IMR-90 (cell line): ENCODE results near the gene WWC2. TPM values are rescaled to one million over a fixed set of nuclear protein-coding genes. Genes with fewer than 3 reads are reported as not detected.

ENCODE experiments used
- ATAC-seq: fragments of 200-7000 bp; cut with Tn5 transposase; 2 replicates; pipeline ENCODE4 v1.9.1; 2020; ENCODE audit warnings: low read depth, mild to moderate bottlenecking, moderate library complexity
- BruUV-seq: library from RNA; stranded (reverse); fragments of 400-500 nt; replicated peaks from 2 replicates; lab custom pipeline; 2021; lab: Mats Ljungman, UMichigan
- CTCF ChIA-PET: fragments of 300-600 bp; formaldehyde crosslinking; extraction: SDS; loops from one replicate; lab custom pipeline; 2021; ENCODE audit warnings: antibody characterized with exemption; lab: Yijun Ruan, JAX
- POLR2A ChIA-PET: fragments of 300-600 bp; sonication (Branson Sonifier 250); formaldehyde crosslinking; loops from one replicate; lab custom pipeline; 2022; ENCODE audit warnings: antibody characterized with exemption; ENCODE audit not compliant: unreplicated experiment; lab: Charles Lee
- DNase-seq: peaks from one replicate; pipeline ENCODE4 v3.0.0; 2013
- H2AFZ ChIP-seq: replicated peaks from 2 replicates; pipeline ENCODE3; 2013; ENCODE audit warnings: low read length, mild to moderate bottlenecking; ENCODE audit not compliant: poor library complexity
- H2AK5ac ChIP-seq: 2 replicates; pipeline ENCODE4 v1.6.1; 2013; ENCODE audit warnings: low read depth, low read length, inconsistent platforms
- H2AK9ac ChIP-seq: replicated peaks from 2 replicates; pipeline ENCODE3; 2013; ENCODE audit warnings: mild to moderate bottlenecking, low read depth, low read length, moderate library complexity; ENCODE audit not compliant: poor library complexity
- H2BK120ac ChIP-seq: 2 replicates; pipeline ENCODE4 v1.6.1; 2013; ENCODE audit warnings: low read depth, low read length, inconsistent platforms
- H2BK15ac ChIP-seq: 3 replicates; pipeline ENCODE4 v1.6.1; 2013; ENCODE audit warnings: low read depth, low read length, inconsistent platforms
- H2BK20ac ChIP-seq: 2 replicates; pipeline ENCODE4 v1.6.1; 2013; ENCODE audit warnings: low read depth, mild to moderate bottlenecking, inconsistent platforms, low read length, moderate library complexity
- H2BK5ac ChIP-seq: 2 replicates; pipeline ENCODE4 v1.6.1; 2013; ENCODE audit warnings: mild to moderate bottlenecking, low read depth, low read length, inconsistent platforms; ENCODE audit not compliant: poor library complexity, severe bottlenecking
- H3K14ac ChIP-seq: replicated peaks from 2 replicates; pipeline ENCODE4 v1.6.1; 2013; ENCODE audit warnings: low read depth, low read length, inconsistent platforms
- H3K18ac ChIP-seq: 2 replicates; pipeline ENCODE4 v1.6.1; 2013; ENCODE audit warnings: low read depth, low read length, control low read depth
- H3K23ac ChIP-seq: 2 replicates; pipeline ENCODE4 v1.6.1; 2013; ENCODE audit warnings: low read depth, low read length, inconsistent platforms
- H3K27ac ChIP-seq: 2 replicates; pipeline ENCODE4 v1.5.1; 2013; ENCODE audit warnings: mild to moderate bottlenecking, control low read depth, low read length; ENCODE audit not compliant: insufficient read depth
- H3K27me3 ChIP-seq: 2 replicates; pipeline ENCODE4 v1.6.1; 2013; ENCODE audit warnings: low read length; ENCODE audit not compliant: control insufficient read depth, insufficient read depth
- H3K36me3 ChIP-seq: 2 replicates; pipeline ENCODE4 v1.6.1; 2013; ENCODE audit warnings: low read length, mixed read lengths; ENCODE audit not compliant: control insufficient read depth, insufficient read depth
- H3K4ac ChIP-seq: 2 replicates; pipeline ENCODE4 v1.6.1; 2013; ENCODE audit warnings: low read depth, low read length, inconsistent platforms
- H3K4me1 ChIP-seq: 2 replicates; pipeline ENCODE4 v1.6.1; 2013; ENCODE audit warnings: low read length, mixed read lengths; ENCODE audit not compliant: control insufficient read depth, insufficient read depth
- H3K4me2 ChIP-seq: 2 replicates; pipeline ENCODE4 v1.6.1; 2013; ENCODE audit warnings: low read depth, mild to moderate bottlenecking, control low read depth, low read length, moderate library complexity
- H3K4me3 ChIP-seq: 2 replicates; pipeline ENCODE4 v1.5.1; 2013; ENCODE audit warnings: low read depth, mild to moderate bottlenecking, control low read depth, low read length, moderate library complexity; ENCODE audit not compliant: insufficient read depth
- H3K56ac ChIP-seq: 2 replicates; pipeline ENCODE4 v1.6.1; 2013; ENCODE audit warnings: low read length, inconsistent platforms; ENCODE audit not compliant: insufficient read depth; ENCODE audit errors: extremely low read depth
- H3K79me1 ChIP-seq, 2 experiments: 2 replicates each; pipeline ENCODE4 v1.6.1; 2013; ENCODE audit warnings: low read length in 2 of 2, inconsistent platforms in 1 of 2, low read depth in 1 of 2
- H3K9ac ChIP-seq: 2 replicates; pipeline ENCODE4 v1.6.1; 2013; ENCODE audit warnings: low read depth, low read length, control low read depth
- H3K9me1 ChIP-seq: 2 replicates; pipeline ENCODE4 v1.6.1; 2013; ENCODE audit warnings: low read length, inconsistent platforms; ENCODE audit not compliant: insufficient read depth
- H3K9me3 ChIP-seq: 2 replicates; pipeline ENCODE4 v1.6.1; 2013; ENCODE audit warnings: low read length; ENCODE audit not compliant: control insufficient read depth, insufficient read depth
- H4K20me1 ChIP-seq: 2 replicates; pipeline ENCODE4 v1.6.1; 2013; ENCODE audit warnings: low read length, inconsistent platforms; ENCODE audit not compliant: insufficient read depth
- H4K5ac ChIP-seq: 2 replicates; pipeline ENCODE4 v1.6.1; 2013; ENCODE audit warnings: mild to moderate bottlenecking, low read depth, low read length, control low read depth
- H4K8ac ChIP-seq, 2 experiments: 2 replicates each; pipeline ENCODE4 v1.6.1; 2013; ENCODE audit warnings: low read depth in 2 of 2, low read length in 2 of 2, control low read depth in 1 of 2, inconsistent platforms in 1 of 2
- H4K91ac ChIP-seq: 2 replicates; pipeline ENCODE4 v1.6.1; 2013; ENCODE audit warnings: low read depth, low read length, inconsistent platforms; ENCODE audit not compliant: insufficient read depth
- CEBPB ChIP-seq: IDR thresholded peaks from 2 replicates; pipeline ENCODE4 v1.6.1; 2012; ENCODE audit warnings: low read depth, low read length, improper control_type of control experiment
- CHD1 ChIP-seq: IDR thresholded peaks from 2 replicates; pipeline ENCODE4 v1.6.1; 2012; ENCODE audit warnings: low read depth, low read length, improper control_type of control experiment
- ELK1 ChIP-seq: fragments of 150-350 bp; IDR thresholded peaks from 2 replicates; pipeline ENCODE4 v1.6.1; 2016; ENCODE audit warnings: low read depth, mild to moderate bottlenecking, low read length, moderate library complexity, borderline replicate concordance
- MAFK ChIP-seq: IDR thresholded peaks from 2 replicates; pipeline ENCODE4 v1.6.1; 2012; ENCODE audit warnings: low read depth, low read length, improper control_type of control experiment
- MXI1 ChIP-seq: IDR thresholded peaks from 2 replicates; pipeline ENCODE4 v1.6.1; 2012; ENCODE audit warnings: low read depth, mild to moderate bottlenecking, low read length, moderate library complexity, borderline replicate concordance
- NFE2L2 ChIP-seq: fragments of 150-350 bp; IDR thresholded peaks from 2 replicates; pipeline ENCODE4 v1.6.1; 2016; ENCODE audit warnings: low read depth, mild to moderate bottlenecking, low read length
- RCOR1 ChIP-seq: IDR thresholded peaks from 2 replicates; pipeline ENCODE4 v1.6.1; 2012; ENCODE audit warnings: mild to moderate bottlenecking, low read length, improper control_type of control experiment; ENCODE audit not compliant: insufficient replicate concordance
- RFX5 ChIP-seq: IDR thresholded peaks from 2 replicates; pipeline ENCODE4 v1.8.0; 2012; ENCODE audit warnings: low read depth, mild to moderate bottlenecking, low read length, moderate library complexity
- SMC3 ChIP-seq: fragments of 150-350 bp; IDR thresholded peaks from 2 replicates; pipeline ENCODE4 v1.6.1; 2016; ENCODE audit warnings: low read depth, mild to moderate bottlenecking, antibody characterized with exemption, low read length, moderate library complexity
- USF2 ChIP-seq: fragments of 150-350 bp; IDR thresholded peaks from 2 replicates; pipeline ENCODE4 v1.6.1; 2017; ENCODE audit warnings: mild to moderate bottlenecking, antibody characterized with exemption, low read length, low read depth
- WGBS, 2 experiments: methylation state at CpG; one replicate each; pipeline versions ENCODE4 v1.1.5 to v1.1.7; 2013; ENCODE audit warnings: missing lambda C conversion rate in 2 of 2; ENCODE audit not compliant: insufficient read length in 1 of 2; ENCODE audit errors: extremely low coverage in 2 of 2; 5-methylcytosine and 5-hydroxymethylcytosine counted together
- dilution Hi-C: fragments of 300-500 bp; cut with HindIII; formaldehyde crosslinking; loops from one replicate; pipeline ENCODE4 v1.14.3; 2018; ENCODE audit warnings: low sequenced_read_pairs; ENCODE audit not compliant: unreplicated experiment
- in situ Hi-C: fragments of 300-500 bp; cut with MboI; formaldehyde crosslinking; loops from 3 replicates; pipeline ENCODE4 v1.14.3; 2019; ENCODE audit warnings: low sequenced_read_pairs, inconsistent platforms, mixed read lengths
- intact Hi-C: fragments of 100-400 bp; cut with micrococcal nuclease; formaldehyde crosslinking; loops from 2 replicates; pipeline ENCODE4 v1.10.0; 2022
- polyA plus RNA-seq, 3 experiments: library from polyadenylated mRNA; depleted of rRNA; stranded (reverse); fragments of >200 nt; gene quantifications; 2 replicates each; pipeline ENCODE4 v1.2.3, GENCODE V29; 2012; ENCODE audit warnings: low replicate concordance in 1 of 3
- total RNA-seq: library from RNA; depleted of rRNA; stranded (reverse); fragments of >200 nt; gene quantifications from 2 replicates; pipeline ENCODE4 v1.2.3, GENCODE V29; 2012

Gene WWC2
- total and polyA plus RNA-seq, 2 of the 4 experiments (the other 2 are of a cell fraction), result 26.6 to 27.4 TPM

- in situ Hi-C loops, result no loop called here
- WGBS, 2 experiments, result 42% methylated on average over 3 of the region's 4 CpGs; no CpG with 5 or more reads in 1 of the 2 experiments
Measured at GRCh38 chr4:183205709-183206108, 106.7 kb downstream of the WWC2 start.

More at GRCh38 chr4:183205709-183206108, 106.7 kb downstream of the WWC2 start:
- H3K79me1 ChIP-seq, result peaks cover 26 to 64% of the 10 kb centered on the region in 2 experiments
- H4K5ac ChIP-seq, result no peak overlapping the region
- H3K56ac ChIP-seq, result no peak overlapping the region
- no peak overlapping the region for H3K4me3 ChIP-seq
- ATAC-seq, result no peak
- no peak overlapping the region for H3K14ac ChIP-seq
- H3K9me3 ChIP-seq, result no peaks in the 10 kb centered on the region
- H4K91ac ChIP-seq, result no peak overlapping the region
- no peak overlapping the region for H3K18ac ChIP-seq
- DNase-seq, result no peak
- no peak overlapping the region for H2BK15ac ChIP-seq
- H2BK20ac ChIP-seq, result no peak overlapping the region
- no peak overlapping the region for H2AK5ac ChIP-seq
- H3K4me1 ChIP-seq, result peaks cover 6% of the 10 kb centered on the region
- no peaks in the 10 kb centered on the region for H3K27me3 ChIP-seq
- intact Hi-C loops (no loop called here), dilution Hi-C loops (no loop called here)
- H2BK5ac ChIP-seq, result no peak overlapping the region
- ChIA-PET POLR2A (no interaction called here), CTCF (no interaction called here)
- H3K27ac ChIP-seq, result no peak overlapping the region
- H3K23ac ChIP-seq, result no peak overlapping the region
- no peak overlapping the region for H4K8ac ChIP-seq
- TF ChIP-seq MAFK (no peak), NFE2L2 (no peak), CHD1 (no peak), ELK1 (no peak), CEBPB (no peak), RCOR1 (no peak), RFX5 (no peak), MXI1 (no peak), SMC3 (no peak), USF2 (no peak)
- no peak overlapping the region for H3K4me2 ChIP-seq
- H3K9ac ChIP-seq, result no peak overlapping the region
- peaks cover 11% of the 10 kb centered on the region for H3K36me3 ChIP-seq
- H3K9me1 ChIP-seq, result peaks cover 3% of the 10 kb centered on the region
- H3K4ac ChIP-seq, result no peak overlapping the region
- no peak overlapping the region for H2AFZ ChIP-seq
- peaks cover 6% of the 10 kb centered on the region; the same call in 1 of the 2 replicates for H4K20me1 ChIP-seq
- no peak overlapping the region for H2BK120ac ChIP-seq
- no peak overlapping the region for H2AK9ac ChIP-seq
- BruUV-seq, result no TSS peak
